ENCODE data around the gene PPIF. TPM values are rescaled to one million over a fixed set of nuclear protein-coding genes. Genes with fewer than 3 reads are reported as not detected.

The PPIF gene
- total and polyA plus RNA-seq, 2 of the 4 experiments (the other 2 are of a cell fraction) = 29.2 to 130 TPM

DNA sequence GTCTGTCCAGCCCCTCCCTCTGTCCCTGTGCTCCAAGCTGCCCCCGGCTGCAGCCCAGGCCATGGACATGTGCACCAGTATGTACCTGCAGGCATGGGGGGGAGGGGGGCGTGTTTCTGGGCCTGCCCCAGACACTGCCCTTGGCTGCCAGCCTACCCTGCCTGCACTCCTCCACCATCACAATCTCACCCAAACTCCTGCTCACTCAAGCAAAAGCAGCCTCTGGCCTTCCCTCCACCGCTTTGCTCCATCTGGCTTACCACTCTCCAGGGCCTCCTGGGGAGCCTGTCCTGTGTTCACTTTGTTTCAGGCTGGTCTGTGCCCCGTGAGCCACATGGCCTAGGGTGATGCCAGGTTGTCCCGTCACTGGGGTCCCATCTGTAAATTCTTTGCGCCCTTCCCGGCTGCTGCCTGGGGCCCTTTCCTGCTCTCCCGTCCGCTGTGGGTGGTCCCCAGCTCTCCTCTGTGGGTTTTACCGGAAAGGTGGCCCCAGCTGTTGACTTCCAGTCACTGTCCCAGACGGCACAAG is 33.3 kb upstream of the PPIF start:
- intact Hi-C loops (cut with micrococcal nuclease) (no loop called here), in situ Hi-C loops (cut with MboI; ENCODE audit: low sequenced_read_pairs) (no loop called here), dilution Hi-C loops (cut with HindIII; ENCODE audit: low sequenced_read_pairs, unreplicated experiment) (no loop called here)
- Histone ChIP-seq H2BK15ac (ENCODE audit: low read depth, low read length) (no peak overlapping the region), H2AK9ac (replicated peaks; ENCODE audit: low read depth, low read length, poor library complexity) (no peak overlapping the region), H3K27me3 (ENCODE audit: control insufficient read depth, insufficient read depth, low read length) (no peaks in the 10 kb centered on the region), H3K9me1 (ENCODE audit: insufficient read depth, low read length) (peaks cover 19% of the 10 kb centered on the region), H3K4me1 (ENCODE audit: control insufficient read depth, insufficient read depth, low read length) (peaks cover 18% of the 10 kb centered on the region), H2BK5ac (ENCODE audit: low read depth, low read length, poor library complexity, severe bottlenecking) (no peak overlapping the region), H3K23ac (ENCODE audit: low read depth, low read length) (no peak overlapping the region), H3K79me1 (ENCODE audit: low read depth in 1 of 2, low read length in 2 of 2) (peaks cover 4 to 28% of the 10 kb centered on the region in 2 experiments; a peak in 3 of 4 replicates), H4K20me1 (ENCODE audit: insufficient read depth, low read length) (no peaks in the 10 kb centered on the region; the same call in 1 of the 2 replicates), H4K91ac (ENCODE audit: insufficient read depth, low read depth, low read length) (no peak overlapping the region), H2AK5ac (ENCODE audit: low read depth, low read length) (no peak overlapping the region), H3K4me2 (ENCODE audit: low read depth, low read length) (no peak overlapping the region), H2BK20ac (ENCODE audit: low read depth, low read length) (no peak overlapping the region), H4K8ac (ENCODE audit: low read depth in 2 of 2, low read length in 2 of 2) (no peak overlapping the region), H3K4ac (ENCODE audit: low read depth, low read length) (no peak overlapping the region), H3K56ac (ENCODE audit: extremely low read depth, insufficient read depth, low read length) (no peak overlapping the region), H3K4me3 (ENCODE audit: insufficient read depth, low read depth, low read length) (no peak overlapping the region), H3K18ac (ENCODE audit: low read depth, low read length) (no peak overlapping the region), H2AFZ (replicated peaks; ENCODE audit: low read length, poor library complexity) (no peak overlapping the region), H3K9me3 (ENCODE audit: control insufficient read depth, insufficient read depth, low read length) (no peaks in the 10 kb centered on the region), H2BK120ac (ENCODE audit: low read depth, low read length) (no peak overlapping the region), H3K27ac (ENCODE audit: insufficient read depth, low read length) (no peak overlapping the region), H3K9ac (ENCODE audit: low read depth, low read length) (no peak overlapping the region), H3K14ac (replicated peaks; ENCODE audit: low read depth, low read length) (no peak overlapping the region), H3K36me3 (ENCODE audit: control insufficient read depth, insufficient read depth, low read length) (peaks cover 59% of the 10 kb centered on the region), H4K5ac (ENCODE audit: low read depth, low read length) (no peak overlapping the region)
- 85% methylated on average over 5 of the region's 11 CpGs; no CpG with 5 or more reads in 1 of the 2 experiments for WGBS, 2 experiments (ENCODE audit: extremely low coverage in 2 of 2, insufficient read length in 1 of 2)
- no TSS peak for BruUV-seq (replicated peaks)
- TF ChIP-seq NFE2L2 (IDR thresholded peaks at IDR 0.05; ENCODE audit: low read depth, low read length) (no peak), BHLHE40 (IDR thresholded peaks at IDR 0.05; ENCODE audit: low read depth, low read length) (no peak), MAFK (IDR thresholded peaks at IDR 0.05; ENCODE audit: low read depth, low read length) (no peak), POLR2A (IDR thresholded peaks at IDR 0.05; ENCODE audit: low read depth, low read length) (no peak), FOS (IDR thresholded peaks at IDR 0.05; ENCODE audit: low read depth, low read length) (no peak), RCOR1 (IDR thresholded peaks at IDR 0.05; ENCODE audit: insufficient replicate concordance, low read length) (no peak), CHD1 (IDR thresholded peaks at IDR 0.05; ENCODE audit: low read depth, low read length) (no peak), RAD21 (IDR thresholded peaks at IDR 0.05; ENCODE audit: low read length) (no peak)
- TF ChIP-seq, protein P1, sequence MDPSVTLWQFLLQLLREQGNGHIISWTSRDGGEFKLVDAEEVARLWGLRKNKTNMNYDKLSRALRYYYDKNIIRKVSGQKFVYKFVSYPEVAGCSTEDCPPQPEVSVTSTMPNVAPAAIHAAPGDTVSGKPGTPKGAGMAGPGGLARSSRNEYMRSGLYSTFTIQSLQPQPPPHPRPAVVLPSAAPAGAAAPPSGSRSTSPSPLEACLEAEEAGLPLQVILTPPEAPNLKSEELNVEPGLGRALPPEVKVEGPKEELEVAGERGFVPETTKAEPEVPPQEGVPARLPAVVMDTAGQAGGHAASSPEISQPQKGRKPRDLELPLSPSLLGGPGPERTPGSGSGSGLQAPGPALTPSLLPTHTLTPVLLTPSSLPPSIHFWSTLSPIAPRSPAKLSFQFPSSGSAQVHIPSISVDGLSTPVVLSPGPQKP (IDR thresholded peaks at IDR 0.05; ENCODE audit: borderline replicate concordance, low read depth, low read length) = no peak
- POLR2A ChIA-PET (ENCODE audit: unreplicated experiment) = no interaction called here
- ATAC-seq (ENCODE audit: low read depth) (no peak), DNase-seq (no peak)
- CTCF ChIA-PET = no interaction called here
